Transverse colon (tissue), 4 donors: ENCODE results near the gene COL4A1. TPM values are rescaled to one million over a fixed set of nuclear protein-coding genes. Genes with fewer than 3 reads are reported as not detected.
A peak's percentile ranks its signal among the peaks of the same experiment; 100 is the strongest.

Source experiments
- DNase-seq: peaks from one replicate; pipeline ENCODE4 v3.0.0-alpha.2; 2019
- H3K27ac ChIP-seq, 4 donors: fragments of 200-600 bp; sonication (generic); 2 replicates each; pipeline ENCODE4 v1.5.1; 2016 to 2018; ENCODE audit warnings: inconsistent platforms in 4 of 4
- H3K27me3 ChIP-seq: fragments of 200-600 bp; sonication (generic); 2 replicates; pipeline ENCODE4 v1.5.1; 2017; ENCODE audit warnings: inconsistent platforms
- H3K36me3 ChIP-seq, 4 donors: fragments of 200-600 bp; sonication (generic); 2 replicates each; pipeline ENCODE4 v1.5.1; 2017 to 2019; ENCODE audit warnings: inconsistent platforms in 4 of 4
- H3K4me1 ChIP-seq, 4 donors: fragments of 200-600 bp; sonication (generic); 2 replicates each; pipeline ENCODE4 v1.5.1; 2017 to 2020; ENCODE audit warnings: inconsistent platforms in 4 of 4
- H3K4me3 ChIP-seq, 4 donors: fragments of 200-600 bp; sonication (generic); 1 replicate in 1 of 4; 2 replicates in 3 of 4; pipeline versions ENCODE4 v1.5.1 to v1.6.1; 2017 to 2019; ENCODE audit warnings: inconsistent platforms in 4 of 4
- H3K9me3 ChIP-seq, 2 donors: fragments of 200-600 bp; sonication (generic); 2 replicates each; pipeline ENCODE4 v1.5.1; 2017 to 2019; ENCODE audit warnings: inconsistent platforms in 2 of 2
- CTCF ChIP-seq, 5 experiments: fragments of 200-600 bp in 3 of 5; fragments of 450-650 bp in 2 of 5; sonication (generic) in 3 of 5; IDR thresholded peaks; 1 replicate in 2 of 5; 2 replicates in 3 of 5; pipeline ENCODE4 v1.5.1; 2016 to 2017; ENCODE audit warnings: antibody characterized with exemption in 5 of 5, inconsistent platforms in 3 of 5, mild to moderate bottlenecking in 2 of 5, moderate library complexity in 1 of 5
- EP300 ChIP-seq: sonication (generic); formaldehyde crosslinking; IDR thresholded peaks from one replicate; pipeline ENCODE4 v1.6.1; 2017; ENCODE audit warnings: antibody characterized with exemption, low read depth
- POLR2A ChIP-seq: fragments of 450-650 bp; IDR thresholded peaks from one replicate; pipeline ENCODE4 v1.6.1; 2016; ENCODE audit warnings: antibody characterized with exemption, mild to moderate bottlenecking, moderate library complexity
- POLR2AphosphoS5 ChIP-seq, 3 donors: sonication (generic); formaldehyde crosslinking; IDR thresholded peaks; one replicate each; pipeline ENCODE4 v1.6.1; 2016; ENCODE audit warnings: antibody characterized with exemption in 3 of 3
- WGBS, 2 donors: methylation state at CpG; one replicate each; pipeline ENCODE4 v1.1.5; 2018; ENCODE audit warnings: low coverage in 1 of 2; 5-methylcytosine and 5-hydroxymethylcytosine counted together
- in situ Hi-C, 4 donors: fragments of 200-750 bp; cut with MboI; loops; one replicate each; pipeline versions ENCODE4 v1.15.0 to v1.15.1; 2017; ENCODE audit warnings: low sequenced_read_pairs in 3 of 4, low pct_ligation_motif_present in 1 of 4, low pct_unique_long_range_greater_than_20kb in 1 of 4
- intact Hi-C: fragments of 100-400 bp; cut with DNase I; formaldehyde crosslinking; loops from one replicate; pipeline ENCODE4 v1.15.1; 2023; ENCODE audit warnings: low total_unique reads
- total RNA-seq, 4 donors: library from RNA; depleted of rRNA; stranded (reverse); fragments of >200 nt; gene quantifications; one replicate each; pipeline ENCODE4 v1.1.0, GENCODE V29; 2016

The COL4A1 gene
- total RNA-seq, 4 donors from 2014 or later, result 46.4 to 180 (median 99.2) TPM

- intact Hi-C loops (no loop called here), in situ Hi-C loops (no loop called here)
- H3K27me3 ChIP-seq, result no peaks in the 10 kb centered on the region
- H3K27ac ChIP-seq, result peak overlapping the region; percentile 84 to 87 (median 86)
- DNase-seq, result no peak
- no peak for TF ChIP-seq EP300
- TF ChIP-seq POLR2A, result no peak
- no peak for TF ChIP-seq CTCF (IDR thresholded peaks at IDR 0.05)
- no peak for TF ChIP-seq POLR2AphosphoS5 (IDR thresholded peaks at IDR 0.05)
- no peak overlapping the region for H3K4me3 ChIP-seq
- H3K4me1 ChIP-seq, result peaks cover 9 to 55% (median 26%) of the 10 kb centered on the region in 4 donors
- WGBS, 2 donors, result 36% methylated on average over 3 of the region's 3 CpGs; no CpG with 5 or more reads in 1 of the 2 donors
- H3K36me3 ChIP-seq, result no peaks in the 10 kb centered on the region
- H3K9me3 ChIP-seq, result no peaks in the 10 kb centered on the region
Measured at GRCh38 chr13:110347088-110347487, 40.1 kb upstream of the COL4A1 start.

- in situ Hi-C loops (no loop called here), intact Hi-C loops (no loop called here)
- Histone ChIP-seq H3K36me3 (no peaks in the 10 kb centered on the region), H3K4me3 (no peak overlapping the region), H3K9me3 (no peaks in the 10 kb centered on the region), H3K27ac (peak overlapping the region; percentile 84 to 87 (median 86)), H3K4me1 (peaks cover 9 to 59% (median 27%) of the 10 kb centered on the region in 4 donors), H3K27me3 (no peaks in the 10 kb centered on the region)
- DNase-seq, result peak; percentile 87
- 30 to 73% methylated on average over 2 to 15 of the region's 17 CpGs for WGBS, 2 donors
- TF ChIP-seq POLR2A (no peak), EP300 (no peak), POLR2AphosphoS5 (IDR thresholded peaks at IDR 0.05) (peak in 2 of 3 donors; percentile 69 to 72), CTCF (IDR thresholded peaks at IDR 0.05) (no peak)
Measured at GRCh38 chr13:110346661-110347067, 39.7 kb upstream of the COL4A1 start.

- Histone ChIP-seq H3K4me1 (peaks cover 9 to 67% (median 31%) of the 10 kb centered on the region in 4 donors), H3K4me3 (no peak overlapping the region), H3K36me3 (no peaks in the 10 kb centered on the region), H3K9me3 (no peaks in the 10 kb centered on the region), H3K27ac (peak overlapping the region; percentile 84 to 87 (median 86)), H3K27me3 (no peaks in the 10 kb centered on the region)
- TF ChIP-seq CTCF (IDR thresholded peaks at IDR 0.05) (no peak), EP300 (no peak), POLR2A (no peak), POLR2AphosphoS5 (IDR thresholded peaks at IDR 0.05) (no peak)
- WGBS, 2 donors, result 78% methylated on average over 4 of the region's 4 CpGs; no CpG with 5 or more reads in 1 of the 2 donors
- no peak for DNase-seq
- intact Hi-C loops, result no loop called here
- in situ Hi-C loops, result no loop called here
Measured at GRCh38 chr13:110345701-110346100, 38.7 kb upstream of the COL4A1 start.

- intact Hi-C loops (no loop called here), in situ Hi-C loops (no loop called here)
- TF ChIP-seq POLR2AphosphoS5 (IDR thresholded peaks at IDR 0.05) (no peak), POLR2A (no peak), EP300 (no peak), CTCF (IDR thresholded peaks at IDR 0.05) (no peak)
- H3K4me1 ChIP-seq, result peaks cover 9 to 70% (median 33%) of the 10 kb centered on the region in 4 donors
- peak overlapping the region; percentile 84 to 87 (median 86) for H3K27ac ChIP-seq
- no peaks in the 10 kb centered on the region for H3K36me3 ChIP-seq
- WGBS, 2 donors, result 88 to 97% methylated on average over 4 to 7 of the region's 7 CpGs
- no peaks in the 10 kb centered on the region for H3K9me3 ChIP-seq
- no peak for DNase-seq
- H3K4me3 ChIP-seq, result no peak overlapping the region
- no peaks in the 10 kb centered on the region for H3K27me3 ChIP-seq
Measured at GRCh38 chr13:110345266-110345665, 38.3 kb upstream of the COL4A1 start.
